Subcutaneous adipose tissue (tissue), 4 donors: ENCODE measurements around the gene SCUBE3. TPM values are rescaled to one million over a fixed set of nuclear protein-coding genes. Genes with fewer than 3 reads are reported as not detected.

Experiments
- CTCF ChIP-seq: fragments of 450-650 bp; IDR thresholded peaks from one replicate; pipeline ENCODE4 v1.5.1; 2016; ENCODE audit warnings: low read depth, mild to moderate bottlenecking, control low read depth, antibody characterized with exemption, moderate library complexity
- total RNA-seq, 4 donors: library from RNA; depleted of rRNA; stranded (reverse); fragments of >200 nt; gene quantifications; one replicate each; pipeline ENCODE4 v1.1.0, GENCODE V29; 2016

SCUBE3 gene
- total RNA-seq, 4 donors from 2014 or later: 0.19 to 0.34 (median 0.22) TPM; not detected in 1

GRCh38 chr6:35228481-35228880 is 14.7 kb downstream of the SCUBE3 start:
- TF ChIP-seq CTCF: no peak

GRCh38 chr6:35229304-35229703 is 15.5 kb downstream of the SCUBE3 start:
- no peak for TF ChIP-seq CTCF

- TF ChIP-seq CTCF: no peak
Measured at GRCh38 chr6:35230498-35230897, 16.7 kb downstream of the SCUBE3 start.

- TF ChIP-seq CTCF: no peak
Measured at GRCh38 chr6:35230950-35231349, 17.2 kb downstream of the SCUBE3 start.

GRCh38 chr6:35231563-35231962 is 17.8 kb downstream of the SCUBE3 start:
- no peak for TF ChIP-seq CTCF

GRCh38 chr6:35234901-35235300 is 21.1 kb downstream of the SCUBE3 start:
- TF ChIP-seq CTCF: no peak

GRCh38 chr6:35236223-35236622 is 22.5 kb downstream of the SCUBE3 start:
- TF ChIP-seq CTCF: no peak
